CD14-positive monocyte (primary cell): Measurements from ENCODE around the gene TAF11L7. TPM values are rescaled to one million over a fixed set of nuclear protein-coding genes. Genes with fewer than 3 reads are reported as not detected.
"Not testable (repeated sequence)": the region's sequence is repeated elsewhere in the genome, so short reads cannot be mapped to it uniquely, and the experiment has no call there.

Experiments used
- DNase-seq, 3 donors: peaks; one replicate each; pipeline ENCODE4 v3.0.0-alpha.2; 2011 to 2022
- H2AFZ ChIP-seq: 2 replicates; pipeline ENCODE4 v1.6.0; 2012; ENCODE audit warnings: mild to moderate bottlenecking, low read depth, low read length, inconsistent platforms; ENCODE audit not compliant: insufficient read depth, poor library complexity, severe bottlenecking
- H3K27ac ChIP-seq, 2 donors: 1 replicate in 1 of 2; 2 replicates in 1 of 2; pipeline ENCODE4 v1.5.1; 2012 to 2013; ENCODE audit warnings: low read length in 2 of 2, control low read depth in 1 of 2, inconsistent platforms in 1 of 2, low read depth in 1 of 2, mild to moderate bottlenecking in 1 of 2
- H3K27me3 ChIP-seq, 2 donors: one replicate each; pipeline versions ENCODE4 v1.6.0 to v1.6.1; 2011 to 2013; ENCODE audit warnings: low read length in 2 of 2; ENCODE audit not compliant: control insufficient read depth in 2 of 2, insufficient read depth in 2 of 2
- H3K36me3 ChIP-seq, 2 donors: replicated peaks in 1 of 2; 1 replicate in 1 of 2; 2 replicates in 1 of 2; pipeline versions ENCODE4 v1.5.1 to v1.6.1; 2012 to 2013; ENCODE audit warnings: low read length in 2 of 2, control low read depth in 1 of 2, inconsistent platforms in 1 of 2, mild to moderate bottlenecking in 1 of 2; ENCODE audit not compliant: insufficient read depth in 2 of 2, control insufficient read depth in 1 of 2
- H3K4me1 ChIP-seq, 2 donors: 1 replicate in 1 of 2; 2 replicates in 1 of 2; pipeline versions ENCODE4 v1.5.1 to v1.6.1; 2012 to 2013; ENCODE audit warnings: low read length in 2 of 2, control low read depth in 1 of 2, inconsistent platforms in 1 of 2, mild to moderate bottlenecking in 1 of 2, moderate library complexity in 1 of 2; ENCODE audit not compliant: insufficient read depth in 2 of 2, control insufficient read depth in 1 of 2
- H3K4me2 ChIP-seq: replicated peaks from 2 replicates; pipeline ENCODE3; 2012; ENCODE audit warnings: low read length, moderate library complexity, mild to moderate bottlenecking; ENCODE audit not compliant: poor library complexity, severe bottlenecking; ENCODE audit errors: extremely low read depth
- H3K4me3 ChIP-seq, 3 experiments: fragments of 200-600 bp in 1 of 3; sonication (generic) in 1 of 3; replicated peaks in 1 of 3; 1 replicate in 2 of 3; 2 replicates in 1 of 3; pipeline ENCODE4 v1.5.1; 2011 to 2013; ENCODE audit warnings: low read length in 3 of 3, mild to moderate bottlenecking in 3 of 3, control low read depth in 2 of 3, low read depth in 2 of 3, inconsistent platforms in 1 of 3, moderate library complexity in 1 of 3
- H3K79me2 ChIP-seq: 2 replicates; pipeline ENCODE4 v1.6.0; 2012; ENCODE audit warnings: mild to moderate bottlenecking, control low read depth, inconsistent platforms, low read length, moderate library complexity; ENCODE audit not compliant: insufficient read depth
- H3K9ac ChIP-seq: 2 replicates; pipeline ENCODE4 v1.6.0; 2017; ENCODE audit warnings: low read length, mild to moderate bottlenecking; ENCODE audit not compliant: insufficient read depth, poor library complexity, severe bottlenecking
- H3K9me3 ChIP-seq, 2 donors: replicated peaks in 1 of 2; 1 replicate in 1 of 2; 2 replicates in 1 of 2; pipeline versions ENCODE4 v1.5.1 to v1.6.1; 2012 to 2013; ENCODE audit warnings: low read length in 2 of 2, control low read depth in 1 of 2; ENCODE audit not compliant: control insufficient read depth in 1 of 2, insufficient read depth in 1 of 2
- H4K20me1 ChIP-seq: 2 replicates; pipeline ENCODE4 v1.6.0; 2012; ENCODE audit warnings: mild to moderate bottlenecking, low read length, control low read depth, moderate library complexity; ENCODE audit not compliant: insufficient read depth
- H3K27ac Mint-ChIP-seq, 7 donors: one replicate each; pipeline ENCODE4 v1.8.0; 2020; ENCODE audit warnings: mild to moderate bottlenecking in 7 of 7, mixed read lengths in 7 of 7, moderate library complexity in 6 of 7, inconsistent platforms in 2 of 7
- H3K27me3 Mint-ChIP-seq, 3 donors: one replicate each; pipeline ENCODE4 v1.8.0; 2021 to 2022; ENCODE audit warnings: low read depth in 3 of 3, mild to moderate bottlenecking in 3 of 3, mixed read lengths in 3 of 3, moderate library complexity in 3 of 3, inconsistent platforms in 1 of 3
- H3K36me3 Mint-ChIP-seq, 2 donors: one replicate each; pipeline ENCODE4 v1.8.0; 2020; ENCODE audit warnings: mixed read lengths in 2 of 2, inconsistent platforms in 1 of 2, mild to moderate bottlenecking in 1 of 2
- H3K4me1 Mint-ChIP-seq: one replicate; pipeline ENCODE4 v1.8.0; 2020; ENCODE audit warnings: mild to moderate bottlenecking, mixed read lengths
- H3K4me3 Mint-ChIP-seq, 2 donors: one replicate each; pipeline ENCODE4 v1.8.0; 2020; ENCODE audit warnings: mild to moderate bottlenecking in 2 of 2, mixed read lengths in 2 of 2, moderate library complexity in 1 of 2
- H3K9me3 Mint-ChIP-seq, 7 donors: one replicate each; pipeline ENCODE4 v1.8.0; 2020 to 2022; ENCODE audit warnings: mixed read lengths in 7 of 7, mild to moderate bottlenecking in 6 of 7, moderate library complexity in 6 of 7, inconsistent platforms in 2 of 7
- CTCF ChIP-seq: fragments of 200-600 bp; IDR thresholded peaks from one replicate; pipeline ENCODE4 v1.8.0; 2022; ENCODE audit warnings: antibody characterized with exemption, mild to moderate bottlenecking
- WGBS: methylation state at CpG from one replicate; pipeline ENCODE4 v1.1.5; 2013; ENCODE audit warnings: missing lambda C conversion rate; ENCODE audit not compliant: insufficient coverage; 5-methylcytosine and 5-hydroxymethylcytosine counted together
- intact Hi-C, 2 donors: fragments of 100-400 bp; cut with micrococcal nuclease; formaldehyde crosslinking; loops; one replicate each; pipeline versions ENCODE4 v1.15.0 to v1.15.1; 2023
- polyA plus RNA-seq, 3 donors: library from polyadenylated mRNA; depleted of rRNA in 1 of 3; unstranded in 2 of 3; stranded (reverse) in 1 of 3; fragments of 300-500 nt in 2 of 3; fragments of >200 nt in 1 of 3; fragmentation: Illumina TruSeq in 2 of 3; gene quantifications; 1 replicate in 2 of 3; 2 replicates in 1 of 3; pipeline ENCODE4 v1.2.3, GENCODE V29; 2012 to 2021

The TAF11L7 gene
- polyA plus RNA-seq, 3 donors = not detected

GRCh38 chr5:17607461-17607860 is 21.9 kb upstream of the TAF11L7 start:
- H3K27ac ChIP-seq, H3K36me3 ChIP-seq, H3K27me3 ChIP-seq, H3K4me3 Mint-ChIP-seq, H3K27me3 Mint-ChIP-seq, DNase-seq, H3K36me3 Mint-ChIP-seq, intact Hi-C loops, H4K20me1 ChIP-seq, H3K27ac Mint-ChIP-seq, H2AFZ ChIP-seq, H3K4me3 ChIP-seq, H3K9ac ChIP-seq, H3K4me1 ChIP-seq, H3K79me2 ChIP-seq, H3K4me2 ChIP-seq, H3K4me1 Mint-ChIP-seq, H3K9me3 ChIP-seq: not testable (repeated sequence)
- peaks cover 2 to 24% (median 12%) of the 10 kb centered on the region in 7 donors for H3K9me3 Mint-ChIP-seq
- WGBS = 100% methylated on average over 1 of the region's 4 CpGs

- no peak for TF ChIP-seq CTCF
- H3K27me3 Mint-ChIP-seq = no peaks in the 10 kb centered on the region
- H3K36me3 Mint-ChIP-seq = no peaks in the 10 kb centered on the region
- no peak overlapping the region for H3K27ac Mint-ChIP-seq
- peaks cover 6% of the 10 kb centered on the region for H3K4me1 Mint-ChIP-seq
- DNase-seq = no peak
- Histone ChIP-seq H4K20me1 (no peaks in the 10 kb centered on the region), H3K27ac (no peak overlapping the region), H3K79me2 (no peaks in the 10 kb centered on the region), H3K9me3 (peaks cover 0 to 10% of the 10 kb centered on the region in 2 donors), H3K4me1 (no peaks in the 10 kb centered on the region), H3K9ac (no peak overlapping the region), H3K4me3 (no peak overlapping the region), H3K36me3 (no peaks in the 10 kb centered on the region), H2AFZ (no peak overlapping the region), H3K4me2 (no peak overlapping the region), H3K27me3 (no peaks in the 10 kb centered on the region)
- H3K4me3 Mint-ChIP-seq = no peak overlapping the region
- intact Hi-C loops = no loop called here
- no CpG with 5 or more reads among the region's 14 CpGs for WGBS
- peaks cover 2 to 27% (median 15%) of the 10 kb centered on the region in 7 donors for H3K9me3 Mint-ChIP-seq
Observed at GRCh38 chr5:17604951-17605350, 19.4 kb upstream of the TAF11L7 start.

- H3K4me3 ChIP-seq, H3K9ac ChIP-seq, H3K79me2 ChIP-seq, H3K4me1 Mint-ChIP-seq, H2AFZ ChIP-seq, H3K4me3 Mint-ChIP-seq, H3K27me3 Mint-ChIP-seq, H3K4me1 ChIP-seq, H3K27me3 ChIP-seq, intact Hi-C loops, H3K36me3 ChIP-seq, DNase-seq, H3K27ac ChIP-seq, H3K36me3 Mint-ChIP-seq, H4K20me1 ChIP-seq, H3K4me2 ChIP-seq: not testable (repeated sequence)
- peaks cover 0 to 10% of the 10 kb centered on the region in 2 donors for H3K9me3 ChIP-seq
- no CpG with 5 or more reads among the region's 6 CpGs for WGBS
- Mint-ChIP-seq H3K27ac (peak within 1 kb of the TSS in 1 of 7 donors; percentile 10), H3K9me3 (peaks cover 5 to 23% (median 15%) of the 10 kb centered on the region in 7 donors)
Observed at GRCh38 chr5:17603880-17604279, 18.3 kb upstream of the TAF11L7 start, which contains the start of gene TAF11L11. TSS of gene TAF11L11 (plus strand) at chr5:17604183.

GRCh38 chr5:17597728-17598127 is 12.2 kb upstream of the TAF11L7 start, which contains the start of gene TAF11L10:
TSS of gene TAF11L10 (minus strand) at chr5:17597828.
- H3K4me3 ChIP-seq, H3K4me1 ChIP-seq, H3K36me3 ChIP-seq, H3K9ac ChIP-seq, H3K27ac ChIP-seq, H4K20me1 ChIP-seq, H3K4me2 ChIP-seq, H3K27ac Mint-ChIP-seq, H3K4me3 Mint-ChIP-seq, H3K36me3 Mint-ChIP-seq, H3K4me1 Mint-ChIP-seq, DNase-seq, H3K9me3 ChIP-seq, H3K27me3 ChIP-seq, H3K79me2 ChIP-seq, intact Hi-C loops, H3K27me3 Mint-ChIP-seq, H2AFZ ChIP-seq: not testable (repeated sequence)
- H3K9me3 Mint-ChIP-seq = peaks cover 2 to 10% (median 3%) of the 10 kb centered on the region in 7 donors
- no CpG with 5 or more reads among the region's 15 CpGs for WGBS
